PFSK-1 (cell line): ENCODE results near the gene VPS41.

ENCODE experiments used
- POLR2AphosphoS5 ChIP-seq: IDR thresholded peaks from 2 replicates; pipeline ENCODE4 v1.6.1; 2012; ENCODE audit warnings: low read depth, mild to moderate bottlenecking, control low read depth, low read length, moderate library complexity
- SIN3A ChIP-seq: IDR thresholded peaks from 2 replicates; pipeline ENCODE4 v1.6.1; 2012; ENCODE audit warnings: mild to moderate bottlenecking, low read length, moderate library complexity, borderline replicate concordance; ENCODE audit not compliant: insufficient read depth
- TF ChIP-seq, protein P1 (sequence below), 2 experiments: IDR thresholded peaks; 2 replicates each; pipeline versions ENCODE4 v1.6.1 to v1.8.0; 2011 to 2012; ENCODE audit warnings: low read depth in 2 of 2, low read length in 2 of 2, control low read depth in 1 of 2, inconsistent platforms in 1 of 2, mild to moderate bottlenecking in 1 of 2, moderate library complexity in 1 of 2; ENCODE audit not compliant: insufficient read depth in 1 of 2

DNA sequence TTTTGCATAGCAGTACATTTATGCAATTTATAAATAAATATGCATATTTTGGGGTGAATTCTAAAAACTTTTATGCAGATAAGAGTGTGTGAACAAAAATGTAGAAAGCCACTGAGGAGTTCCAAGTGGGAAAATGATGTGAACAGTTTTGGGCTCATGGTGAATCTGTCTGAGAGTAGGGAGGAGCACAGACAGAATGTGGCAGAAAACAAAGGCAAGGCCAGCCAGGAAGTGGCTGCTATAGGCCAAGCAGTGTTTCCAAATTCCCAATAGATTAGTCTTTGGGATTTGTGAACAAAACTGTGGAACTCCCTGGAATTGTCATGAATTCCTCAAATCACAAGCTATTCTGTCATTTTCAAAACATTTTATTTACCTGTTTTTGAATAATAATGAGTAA, 204.2 kb downstream of the VPS41 start:
- TF ChIP-seq POLR2AphosphoS5 (no peak), SIN3A (no peak)
- TF ChIP-seq, protein P1, sequence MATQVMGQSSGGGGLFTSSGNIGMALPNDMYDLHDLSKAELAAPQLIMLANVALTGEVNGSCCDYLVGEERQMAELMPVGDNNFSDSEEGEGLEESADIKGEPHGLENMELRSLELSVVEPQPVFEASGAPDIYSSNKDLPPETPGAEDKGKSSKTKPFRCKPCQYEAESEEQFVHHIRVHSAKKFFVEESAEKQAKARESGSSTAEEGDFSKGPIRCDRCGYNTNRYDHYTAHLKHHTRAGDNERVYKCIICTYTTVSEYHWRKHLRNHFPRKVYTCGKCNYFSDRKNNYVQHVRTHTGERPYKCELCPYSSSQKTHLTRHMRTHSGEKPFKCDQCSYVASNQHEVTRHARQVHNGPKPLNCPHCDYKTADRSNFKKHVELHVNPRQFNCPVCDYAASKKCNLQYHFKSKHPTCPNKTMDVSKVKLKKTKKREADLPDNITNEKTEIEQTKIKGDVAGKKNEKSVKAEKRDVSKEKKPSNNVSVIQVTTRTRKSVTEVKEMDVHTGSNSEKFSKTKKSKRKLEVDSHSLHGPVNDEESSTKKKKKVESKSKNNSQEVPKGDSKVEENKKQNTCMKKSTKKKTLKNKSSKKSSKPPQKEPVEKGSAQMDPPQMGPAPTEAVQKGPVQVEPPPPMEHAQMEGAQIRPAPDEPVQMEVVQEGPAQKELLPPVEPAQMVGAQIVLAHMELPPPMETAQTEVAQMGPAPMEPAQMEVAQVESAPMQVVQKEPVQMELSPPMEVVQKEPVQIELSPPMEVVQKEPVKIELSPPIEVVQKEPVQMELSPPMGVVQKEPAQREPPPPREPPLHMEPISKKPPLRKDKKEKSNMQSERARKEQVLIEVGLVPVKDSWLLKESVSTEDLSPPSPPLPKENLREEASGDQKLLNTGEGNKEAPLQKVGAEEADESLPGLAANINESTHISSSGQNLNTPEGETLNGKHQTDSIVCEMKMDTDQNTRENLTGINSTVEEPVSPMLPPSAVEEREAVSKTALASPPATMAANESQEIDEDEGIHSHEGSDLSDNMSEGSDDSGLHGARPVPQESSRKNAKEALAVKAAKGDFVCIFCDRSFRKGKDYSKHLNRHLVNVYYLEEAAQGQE (IDR thresholded peaks at IDR 0.05; ENCODE audit: insufficient read depth in 1 of 2, low read depth in 2 of 2, low read length in 2 of 2), result no peak
